ENCODE measurements around the gene DPP10. TPM values are rescaled to one million over a fixed set of nuclear protein-coding genes. Genes with fewer than 3 reads are reported as not detected.

The DPP10 gene
- total RNA-seq, 1 experiment from 2014 or later = not detected

- DNase-seq (ENCODE audit: low read depth, low spot score) = no peak
These were observed 1126.2 kb downstream of the DPP10 start for GRCh38 chr2:115568643-115569042.

GRCh38 chr2:115569547-115569946, 1127.1 kb downstream of the DPP10 start:
- no peak overlapping the region for H3K4me3 ChIP-seq (ENCODE audit: low read depth in 2 of 2, low read length in 2 of 2)
- ATAC-seq (no peak), DNase-seq (ENCODE audit: low read depth, low spot score) (no peak)
- intact Hi-C loops (cut with micrococcal nuclease; ENCODE audit: unreplicated experiment) (no loop called here), in situ Hi-C loops (cut with HindIII; ENCODE audit: low pct_unique_long_range_greater_than_20kb, low sequenced_read_pairs) (no loop called here)
- H3K27ac ChIP-seq (ENCODE audit: low read length) = no peak overlapping the region
- ChIA-PET POLR2A (no interaction called here), CTCF (no interaction called here)
- H3K4me1 ChIP-seq (ENCODE audit: control insufficient read depth, insufficient read depth, low read length) = no peaks in the 10 kb centered on the region
- H3K36me3 ChIP-seq (ENCODE audit: control insufficient read depth, insufficient read depth, low read length) = no peaks in the 10 kb centered on the region
- no TSS peak for BruUV-seq (replicated peaks)
- TF ChIP-seq, protein P1, sequence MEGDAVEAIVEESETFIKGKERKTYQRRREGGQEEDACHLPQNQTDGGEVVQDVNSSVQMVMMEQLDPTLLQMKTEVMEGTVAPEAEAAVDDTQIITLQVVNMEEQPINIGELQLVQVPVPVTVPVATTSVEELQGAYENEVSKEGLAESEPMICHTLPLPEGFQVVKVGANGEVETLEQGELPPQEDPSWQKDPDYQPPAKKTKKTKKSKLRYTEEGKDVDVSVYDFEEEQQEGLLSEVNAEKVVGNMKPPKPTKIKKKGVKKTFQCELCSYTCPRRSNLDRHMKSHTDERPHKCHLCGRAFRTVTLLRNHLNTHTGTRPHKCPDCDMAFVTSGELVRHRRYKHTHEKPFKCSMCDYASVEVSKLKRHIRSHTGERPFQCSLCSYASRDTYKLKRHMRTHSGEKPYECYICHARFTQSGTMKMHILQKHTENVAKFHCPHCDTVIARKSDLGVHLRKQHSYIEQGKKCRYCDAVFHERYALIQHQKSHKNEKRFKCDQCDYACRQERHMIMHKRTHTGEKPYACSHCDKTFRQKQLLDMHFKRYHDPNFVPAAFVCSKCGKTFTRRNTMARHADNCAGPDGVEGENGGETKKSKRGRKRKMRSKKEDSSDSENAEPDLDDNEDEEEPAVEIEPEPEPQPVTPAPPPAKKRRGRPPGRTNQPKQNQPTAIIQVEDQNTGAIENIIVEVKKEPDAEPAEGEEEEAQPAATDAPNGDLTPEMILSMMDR (IDR thresholded peaks at IDR 0.05) = no peak
- TF ChIP-seq SIN3A (IDR thresholded peaks at IDR 0.05; ENCODE audit: borderline replicate concordance, insufficient read depth, low read depth, low read length) = no peak
- TF ChIP-seq REST (IDR thresholded peaks at IDR 0.05; ENCODE audit: insufficient read depth in 1 of 2, low read depth in 2 of 2, low read length in 1 of 2) = no peak
- no peak for TF ChIP-seq TCF7L2 (IDR thresholded peaks at IDR 0.05; ENCODE audit: low read depth, low read length)
- TF ChIP-seq POLR2AphosphoS5 (IDR thresholded peaks at IDR 0.05; ENCODE audit: low read depth, low read length) = no peak
- H3K27me3 ChIP-seq (ENCODE audit: control insufficient read depth, insufficient read depth, low read length) = no peaks in the 10 kb centered on the region
- H3K9me3 ChIP-seq (ENCODE audit: control insufficient read depth, insufficient read depth, low read depth, low read length) = no peaks in the 10 kb centered on the region

More at GRCh38 chr2:115568643-115569042, 1126.2 kb downstream of the DPP10 start:
- ChIA-PET CTCF (no interaction called here), POLR2A (no interaction called here)
- Histone ChIP-seq H3K36me3 (ENCODE audit: control insufficient read depth, insufficient read depth, low read length) (no peaks in the 10 kb centered on the region), H3K9me3 (ENCODE audit: control insufficient read depth, insufficient read depth, low read depth, low read length) (no peaks in the 10 kb centered on the region), H3K27me3 (ENCODE audit: control insufficient read depth, insufficient read depth, low read length) (no peaks in the 10 kb centered on the region), H3K4me1 (ENCODE audit: control insufficient read depth, insufficient read depth, low read length) (no peaks in the 10 kb centered on the region), H3K4me3 (ENCODE audit: low read depth in 2 of 2, low read length in 2 of 2) (no peak overlapping the region), H3K27ac (ENCODE audit: low read length) (no peak overlapping the region)
- no TSS peak for BruUV-seq (replicated peaks)
- TF ChIP-seq POLR2AphosphoS5 (IDR thresholded peaks at IDR 0.05; ENCODE audit: low read depth, low read length) (no peak), TCF7L2 (IDR thresholded peaks at IDR 0.05; ENCODE audit: low read depth, low read length) (no peak), REST (IDR thresholded peaks at IDR 0.05; ENCODE audit: insufficient read depth in 1 of 2, low read depth in 2 of 2, low read length in 1 of 2) (no peak), SIN3A (IDR thresholded peaks at IDR 0.05; ENCODE audit: borderline replicate concordance, insufficient read depth, low read depth, low read length) (no peak)
- TF ChIP-seq, protein P1 (IDR thresholded peaks at IDR 0.05) = no peak
- ATAC-seq = no peak
- in situ Hi-C loops (cut with HindIII; ENCODE audit: low pct_unique_long_range_greater_than_20kb, low sequenced_read_pairs) (no loop called here), intact Hi-C loops (cut with micrococcal nuclease; ENCODE audit: unreplicated experiment) (no loop called here)
